ENCODE results near the gene GPRIN1.

DNA sequence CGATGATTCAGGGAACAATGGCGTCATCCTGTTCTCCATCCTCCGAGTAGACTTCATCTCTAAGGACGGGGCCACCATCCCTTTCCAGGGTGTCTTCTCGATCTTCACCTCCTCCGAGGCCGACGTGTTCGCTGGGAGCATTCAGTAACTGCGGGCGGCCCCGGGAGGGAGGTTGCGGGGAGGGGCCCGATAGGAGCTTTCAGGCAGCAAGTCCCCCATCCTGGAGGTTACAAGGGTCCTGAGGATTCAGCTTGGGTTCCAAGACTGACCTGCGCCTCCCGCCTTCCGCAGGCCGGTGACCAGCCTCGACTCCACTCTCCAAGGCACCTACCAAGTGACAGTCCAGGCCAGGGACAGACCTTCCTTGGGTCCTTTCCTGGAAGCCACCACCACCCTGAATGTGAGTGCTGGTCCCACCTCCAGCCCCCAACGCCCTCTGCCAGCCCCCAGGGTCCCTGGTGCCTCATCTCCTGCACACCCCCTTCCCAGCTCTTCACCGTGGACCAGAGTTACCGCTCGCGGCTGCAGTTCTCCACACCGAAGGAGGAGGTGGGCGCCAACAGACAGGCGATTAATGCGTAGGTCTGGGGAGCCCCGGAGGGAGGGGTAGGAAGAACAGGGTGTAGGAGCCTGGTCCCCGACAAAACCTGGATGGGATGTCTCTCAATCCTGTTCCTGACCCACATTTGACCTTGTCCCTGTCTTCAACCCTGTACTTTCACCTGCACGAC lies 20.8 kb downstream of the GPRIN1 start:
- TF ChIP-seq, protein P1, sequence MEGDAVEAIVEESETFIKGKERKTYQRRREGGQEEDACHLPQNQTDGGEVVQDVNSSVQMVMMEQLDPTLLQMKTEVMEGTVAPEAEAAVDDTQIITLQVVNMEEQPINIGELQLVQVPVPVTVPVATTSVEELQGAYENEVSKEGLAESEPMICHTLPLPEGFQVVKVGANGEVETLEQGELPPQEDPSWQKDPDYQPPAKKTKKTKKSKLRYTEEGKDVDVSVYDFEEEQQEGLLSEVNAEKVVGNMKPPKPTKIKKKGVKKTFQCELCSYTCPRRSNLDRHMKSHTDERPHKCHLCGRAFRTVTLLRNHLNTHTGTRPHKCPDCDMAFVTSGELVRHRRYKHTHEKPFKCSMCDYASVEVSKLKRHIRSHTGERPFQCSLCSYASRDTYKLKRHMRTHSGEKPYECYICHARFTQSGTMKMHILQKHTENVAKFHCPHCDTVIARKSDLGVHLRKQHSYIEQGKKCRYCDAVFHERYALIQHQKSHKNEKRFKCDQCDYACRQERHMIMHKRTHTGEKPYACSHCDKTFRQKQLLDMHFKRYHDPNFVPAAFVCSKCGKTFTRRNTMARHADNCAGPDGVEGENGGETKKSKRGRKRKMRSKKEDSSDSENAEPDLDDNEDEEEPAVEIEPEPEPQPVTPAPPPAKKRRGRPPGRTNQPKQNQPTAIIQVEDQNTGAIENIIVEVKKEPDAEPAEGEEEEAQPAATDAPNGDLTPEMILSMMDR (IDR thresholded peaks at IDR 0.05; ENCODE audit: low read depth, low read length, missing input control): no peak
- TF ChIP-seq YY1 (IDR thresholded peaks at IDR 0.05) (no peak), TAF1 (conservative IDR thresholded peaks at IDR 0.05) (no peak), ATF3 (IDR thresholded peaks at IDR 0.05) (no peak), JUND (IDR thresholded peaks at IDR 0.05) (no peak)
- TF ChIP-seq, protein P2, sequence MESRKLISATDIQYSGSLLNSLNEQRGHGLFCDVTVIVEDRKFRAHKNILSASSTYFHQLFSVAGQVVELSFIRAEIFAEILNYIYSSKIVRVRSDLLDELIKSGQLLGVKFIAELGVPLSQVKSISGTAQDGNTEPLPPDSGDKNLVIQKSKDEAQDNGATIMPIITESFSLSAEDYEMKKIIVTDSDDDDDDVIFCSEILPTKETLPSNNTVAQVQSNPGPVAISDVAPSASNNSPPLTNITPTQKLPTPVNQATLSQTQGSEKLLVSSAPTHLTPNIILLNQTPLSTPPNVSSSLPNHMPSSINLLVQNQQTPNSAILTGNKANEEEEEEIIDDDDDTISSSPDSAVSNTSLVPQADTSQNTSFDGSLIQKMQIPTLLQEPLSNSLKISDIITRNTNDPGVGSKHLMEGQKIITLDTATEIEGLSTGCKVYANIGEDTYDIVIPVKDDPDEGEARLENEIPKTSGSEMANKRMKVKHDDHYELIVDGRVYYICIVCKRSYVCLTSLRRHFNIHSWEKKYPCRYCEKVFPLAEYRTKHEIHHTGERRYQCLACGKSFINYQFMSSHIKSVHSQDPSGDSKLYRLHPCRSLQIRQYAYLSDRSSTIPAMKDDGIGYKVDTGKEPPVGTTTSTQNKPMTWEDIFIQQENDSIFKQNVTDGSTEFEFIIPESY (IDR thresholded peaks at IDR 0.05): no peak

All from liver (tissue), 3 donors.